ENCODE results near the gene FAM174C. TPM values are rescaled to one million over a fixed set of nuclear protein-coding genes. Genes with fewer than 3 reads are reported as not detected.

FAM174C gene
- total and polyA plus RNA-seq, 2 donors from 2014 or later = 35.3 to 94.7 TPM

GRCh38 chr19:1240925-1241324 is 34.4 kb upstream of the FAM174C start:
- H3K27ac ChIP-seq (ENCODE audit: low read depth in 2 of 2, low read length in 2 of 2) = no peak overlapping the region
- intact Hi-C loops (cut with DNase I) = no loop called here
- H3K36me3 ChIP-seq (ENCODE audit: control insufficient read depth in 2 of 3, insufficient read depth in 3 of 3, low read length in 3 of 3) = no peaks in the 10 kb centered on the region
- no peaks in the 10 kb centered on the region for H3K9me3 ChIP-seq (ENCODE audit: control insufficient read depth in 2 of 3, insufficient read depth in 1 of 3, low read length in 3 of 3)
- H3K4me1 ChIP-seq (ENCODE audit: control insufficient read depth in 2 of 3, insufficient read depth in 2 of 3, low read depth in 1 of 3, low read length in 3 of 3) = peaks cover 0 to 32% (median 19%) of the 10 kb centered on the region in 3 donors
- no peaks in the 10 kb centered on the region for H3K27me3 ChIP-seq (ENCODE audit: control insufficient read depth, insufficient read depth, low read length)
- no peak for TF ChIP-seq CTCF (IDR thresholded peaks at IDR 0.05; ENCODE audit: borderline replicate concordance, extremely low read depth, insufficient read depth)
- no peak overlapping the region for H3K9ac ChIP-seq (ENCODE audit: low read length in 3 of 3)
- H3K4me3 ChIP-seq (ENCODE audit: low read length in 3 of 3) = peak overlapping the region in 1 of 3 donors; percentile 87
- FAIRE-seq = no peak
- DNase-seq = peak in 1 of 5 donors; percentile 77

GRCh38 chr19:1241417-1242095 is 33.8 kb upstream of the FAM174C start, which contains the start of gene ATP5F1D:
Gene ATP5F1D, plus strand, starts transcription at chr19:1241751. Its CDS starts 100 bp downstream, at chr19:1241851.
- no peak for FAIRE-seq
- Histone ChIP-seq H3K27ac (ENCODE audit: low read depth in 2 of 2, low read length in 2 of 2) (peak within 1 kb of the TSS; percentile 63 to 83), H3K4me1 (ENCODE audit: control insufficient read depth in 2 of 3, insufficient read depth in 2 of 3, low read depth in 1 of 3, low read length in 3 of 3) (peaks cover 0 to 34% (median 24%) of the 10 kb centered on the region in 3 donors), H3K4me3 (ENCODE audit: low read length in 3 of 3) (peak within 1 kb of the TSS; percentile 48 to 87 (median 60)), H3K9me3 (ENCODE audit: control insufficient read depth in 2 of 3, insufficient read depth in 1 of 3, low read length in 3 of 3) (no peaks in the 10 kb centered on the region), H3K36me3 (ENCODE audit: control insufficient read depth in 2 of 3, insufficient read depth in 3 of 3, low read length in 3 of 3) (no peaks in the 10 kb centered on the region), H3K9ac (ENCODE audit: low read length in 3 of 3) (peak within 1 kb of the TSS in 2 of 3 donors; percentile 4 to 75), H3K27me3 (ENCODE audit: control insufficient read depth, insufficient read depth, low read length) (no peaks in the 10 kb centered on the region)
- DNase-seq = peak; percentile 94 to 98 (median 96)
- no peak for TF ChIP-seq CTCF (IDR thresholded peaks at IDR 0.05; ENCODE audit: borderline replicate concordance, extremely low read depth, insufficient read depth)
- intact Hi-C loops (cut with DNase I) = no loop called here

GRCh38 chr19:1243768-1244692 is 31.3 kb upstream of the FAM174C start:
- Histone ChIP-seq H3K4me3 (ENCODE audit: low read length in 3 of 3) (peak overlapping the region in 1 of 3 donors; percentile 41), H3K9me3 (ENCODE audit: control insufficient read depth in 2 of 3, insufficient read depth in 1 of 3, low read length in 3 of 3) (no peaks in the 10 kb centered on the region), H3K27ac (ENCODE audit: low read depth in 2 of 2, low read length in 2 of 2) (peak overlapping the region; percentile 38 to 92), H3K27me3 (ENCODE audit: control insufficient read depth, insufficient read depth, low read length) (no peaks in the 10 kb centered on the region), H3K4me1 (ENCODE audit: control insufficient read depth in 2 of 3, insufficient read depth in 2 of 3, low read depth in 1 of 3, low read length in 3 of 3) (peaks cover 0 to 38% (median 29%) of the 10 kb centered on the region in 3 donors), H3K36me3 (ENCODE audit: control insufficient read depth in 2 of 3, insufficient read depth in 3 of 3, low read length in 3 of 3) (no peaks in the 10 kb centered on the region), H3K9ac (ENCODE audit: low read length in 3 of 3) (peak overlapping the region in 1 of 3 donors; percentile 67)
- DNase-seq (peak; percentile 86 to 96 (median 90)), FAIRE-seq (no peak)
- intact Hi-C loops (cut with DNase I) = no loop called here
- peak; percentile 86 for TF ChIP-seq CTCF (IDR thresholded peaks at IDR 0.05; ENCODE audit: borderline replicate concordance, extremely low read depth, insufficient read depth)

Data from kidney (tissue), 14 donors.